Endodermal cell (in vitro differentiated cells): ENCODE data around the gene ORC5. TPM values are rescaled to one million over a fixed set of nuclear protein-coding genes. Genes with fewer than 3 reads are reported as not detected.

Experiments
- DNase-seq: peaks from one replicate; pipeline ENCODE4 v3.0.0-alpha.2; 2017
- H3K27ac ChIP-seq: 2 replicates; pipeline ENCODE4 v1.5.1; 2013; ENCODE audit warnings: mild to moderate bottlenecking, low read depth, low read length, moderate library complexity
- H3K27me3 ChIP-seq: 2 replicates; pipeline ENCODE4 v1.6.1; 2013; ENCODE audit warnings: mild to moderate bottlenecking, low read length, moderate library complexity; ENCODE audit not compliant: insufficient read depth, control insufficient read depth, poor library complexity, severe bottlenecking
- H3K36me3 ChIP-seq: 2 replicates; pipeline ENCODE4 v1.7.0; 2013; ENCODE audit warnings: mild to moderate bottlenecking, low read length, moderate library complexity; ENCODE audit not compliant: control insufficient read depth, insufficient read depth
- H3K4me1 ChIP-seq: one replicate; pipeline ENCODE4 v1.7.0; 2013; ENCODE audit warnings: low read length; ENCODE audit not compliant: control insufficient read depth, insufficient read depth
- H3K4me3 ChIP-seq: 2 replicates; pipeline ENCODE4 v1.5.1; 2013; ENCODE audit warnings: mild to moderate bottlenecking, low read length, moderate library complexity
- H3K9ac ChIP-seq: 2 replicates; pipeline ENCODE4 v1.6.1; 2013; ENCODE audit warnings: mild to moderate bottlenecking, low read length, moderate library complexity; ENCODE audit not compliant: poor library complexity, severe bottlenecking; ENCODE audit errors: extremely low read depth
- H3K9me3 ChIP-seq: 2 replicates; pipeline ENCODE4 v1.6.1; 2013; ENCODE audit warnings: mild to moderate bottlenecking, low read length, moderate library complexity; ENCODE audit not compliant: control insufficient read depth
- H3K27ac Mint-ChIP-seq: 2 replicates; pipeline ENCODE4 v1.8.0; 2020; ENCODE audit warnings: mixed read lengths
- H3K27me3 Mint-ChIP-seq: 2 replicates; pipeline ENCODE4 v1.8.0; 2021; ENCODE audit warnings: mild to moderate bottlenecking, mixed read lengths; ENCODE audit not compliant: insufficient read depth
- H3K36me3 Mint-ChIP-seq: 2 replicates; pipeline ENCODE4 v1.8.0; 2020; ENCODE audit warnings: low read depth, mixed read lengths
- H3K4me1 Mint-ChIP-seq: 2 replicates; pipeline ENCODE4 v1.8.0; 2020; ENCODE audit warnings: mixed read lengths
- H3K4me3 Mint-ChIP-seq: 2 replicates; pipeline ENCODE4 v1.8.0; 2020; ENCODE audit warnings: mild to moderate bottlenecking, moderate library complexity, mixed read lengths
- H3K9me3 Mint-ChIP-seq: 2 replicates; pipeline ENCODE4 v1.8.0; 2020; ENCODE audit warnings: mild to moderate bottlenecking, mixed read lengths
- WGBS, 2 experiments: methylation state at CpG; one replicate each; pipeline versions ENCODE4 v1.1.5 to v1.1.7; 2013; ENCODE audit warnings: missing lambda C conversion rate in 2 of 2, mixed read lengths in 1 of 2; ENCODE audit not compliant: insufficient coverage in 1 of 2, insufficient read length in 1 of 2; 5-methylcytosine and 5-hydroxymethylcytosine counted together
- total RNA-seq, 2 donors: library from RNA; stranded (reverse); fragmentation: NEBNext Ultra II Directional in 1 of 2; extraction: Animal tissue kit (Norgen Biotek cat#: 25700) in 1 of 2; gene quantifications; 2 replicates in 1 of 2; 3 replicates in 1 of 2; pipeline ENCODE4 v1.2.1, GENCODE V29; 2021
- TF ChIP-seq, protein P1 (sequence below): fragments of 200-600 bp; sonication (generic); conservative IDR thresholded peaks from 2 replicates; pipeline ENCODE4 v1.5.0; 2021; ENCODE audit warnings: antibody characterized with exemption, mild to moderate bottlenecking

The ORC5 gene
- total RNA-seq, 2 donors from 2014 or later, result 22.5 to 22.7 TPM

DNA sequence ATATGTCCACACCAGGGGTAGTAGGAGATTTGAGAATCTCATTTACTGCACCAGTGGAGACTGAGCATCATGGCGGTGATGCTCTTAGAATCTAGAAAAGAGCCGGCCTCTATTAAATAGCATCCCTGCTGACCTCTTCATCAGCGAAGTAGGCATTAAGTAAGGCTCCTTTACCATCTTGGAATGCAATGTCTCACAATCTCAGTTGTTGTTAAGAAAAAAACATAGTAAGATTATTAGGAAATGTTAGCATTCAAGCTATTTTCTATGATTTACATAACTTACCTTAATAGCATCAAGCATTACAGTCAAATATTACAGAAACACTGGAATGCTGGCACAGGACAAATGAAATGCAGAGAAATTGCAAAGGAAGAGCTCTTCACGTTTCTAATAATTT is 54.5 kb downstream of the ORC5 start:
- Histone ChIP-seq H3K27ac (no peak overlapping the region), H3K36me3 (peaks cover 12% of the 10 kb centered on the region), H3K9me3 (no peaks in the 10 kb centered on the region), H3K9ac (no peak overlapping the region), H3K27me3 (no peaks in the 10 kb centered on the region), H3K4me1 (no peaks in the 10 kb centered on the region), H3K4me3 (no peak overlapping the region)
- 70 to 93% methylated on average over 2 to 4 of the region's 4 CpGs for WGBS, 2 experiments
- TF ChIP-seq, protein P1, sequence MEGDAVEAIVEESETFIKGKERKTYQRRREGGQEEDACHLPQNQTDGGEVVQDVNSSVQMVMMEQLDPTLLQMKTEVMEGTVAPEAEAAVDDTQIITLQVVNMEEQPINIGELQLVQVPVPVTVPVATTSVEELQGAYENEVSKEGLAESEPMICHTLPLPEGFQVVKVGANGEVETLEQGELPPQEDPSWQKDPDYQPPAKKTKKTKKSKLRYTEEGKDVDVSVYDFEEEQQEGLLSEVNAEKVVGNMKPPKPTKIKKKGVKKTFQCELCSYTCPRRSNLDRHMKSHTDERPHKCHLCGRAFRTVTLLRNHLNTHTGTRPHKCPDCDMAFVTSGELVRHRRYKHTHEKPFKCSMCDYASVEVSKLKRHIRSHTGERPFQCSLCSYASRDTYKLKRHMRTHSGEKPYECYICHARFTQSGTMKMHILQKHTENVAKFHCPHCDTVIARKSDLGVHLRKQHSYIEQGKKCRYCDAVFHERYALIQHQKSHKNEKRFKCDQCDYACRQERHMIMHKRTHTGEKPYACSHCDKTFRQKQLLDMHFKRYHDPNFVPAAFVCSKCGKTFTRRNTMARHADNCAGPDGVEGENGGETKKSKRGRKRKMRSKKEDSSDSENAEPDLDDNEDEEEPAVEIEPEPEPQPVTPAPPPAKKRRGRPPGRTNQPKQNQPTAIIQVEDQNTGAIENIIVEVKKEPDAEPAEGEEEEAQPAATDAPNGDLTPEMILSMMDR, result no peak
- Mint-ChIP-seq H3K27ac (no peak overlapping the region), H3K4me3 (no peak overlapping the region), H3K27me3 (no peaks in the 10 kb centered on the region), H3K36me3 (peaks cover 5% of the 10 kb centered on the region), H3K4me1 (no peaks in the 10 kb centered on the region), H3K9me3 (no peaks in the 10 kb centered on the region)
- no peak for DNase-seq

- no peaks in the 10 kb centered on the region for H3K9me3 ChIP-seq
- Mint-ChIP-seq H3K9me3 (no peaks in the 10 kb centered on the region), H3K4me3 (no peak overlapping the region), H3K27ac (no peak overlapping the region), H3K27me3 (no peaks in the 10 kb centered on the region), H3K36me3 (peaks cover 5% of the 10 kb centered on the region), H3K4me1 (no peaks in the 10 kb centered on the region)
- H3K27me3 ChIP-seq, result no peaks in the 10 kb centered on the region
- no peak overlapping the region for H3K27ac ChIP-seq
- WGBS, 2 experiments, result 88 to 100% methylated on average over 1 of the region's 1 CpG
- peaks cover 12% of the 10 kb centered on the region for H3K36me3 ChIP-seq
- DNase-seq, result no peak
- H3K4me1 ChIP-seq, result no peaks in the 10 kb centered on the region
- TF ChIP-seq, protein P1, result no peak
- no peak overlapping the region for H3K4me3 ChIP-seq
- H3K9ac ChIP-seq, result no peak overlapping the region
These were observed 55.3 kb downstream of the ORC5 start for GRCh38 chr7:104152468-104152867.

GRCh38 chr7:104150470-104150869 is 57.3 kb downstream of the ORC5 start:
- no peaks in the 10 kb centered on the region for H3K9me3 Mint-ChIP-seq
- no peak overlapping the region for H3K4me3 Mint-ChIP-seq
- H3K4me1 ChIP-seq, result no peaks in the 10 kb centered on the region
- no peak overlapping the region for H3K27ac ChIP-seq
- no peak overlapping the region for H3K9ac ChIP-seq
- no peaks in the 10 kb centered on the region for H3K4me1 Mint-ChIP-seq
- peaks cover 10% of the 10 kb centered on the region for H3K36me3 ChIP-seq
- 90% methylated on average over 1 of the region's 1 CpG; no CpG with 5 or more reads in 1 of the 2 experiments for WGBS, 2 experiments
- no peak overlapping the region for H3K27ac Mint-ChIP-seq
- no peaks in the 10 kb centered on the region for H3K27me3 ChIP-seq
- peaks cover 15% of the 10 kb centered on the region for H3K36me3 Mint-ChIP-seq
- no peak overlapping the region for H3K4me3 ChIP-seq
- no peaks in the 10 kb centered on the region for H3K27me3 Mint-ChIP-seq
- no peak for DNase-seq
- TF ChIP-seq, protein P1, result no peak
- no peaks in the 10 kb centered on the region for H3K9me3 ChIP-seq
